DMS114 treated with DMSO at 0.1 percent for 48 hours (cell line): ENCODE data around the gene MAPK14.
A peak's percentile ranks its signal among the peaks of the same experiment; 100 is the strongest.
"Not testable (repeated sequence)": the region's sequence is repeated elsewhere in the genome, so short reads cannot be mapped to it uniquely, and the experiment has no call there.

Source experiments
- DNase-seq: peaks from one replicate; lab custom pipeline; 2025; ENCODE audit not compliant: unreplicated experiment; lab: John Stamatoyannopoulos, UW

The MAPK14 gene

DNA sequence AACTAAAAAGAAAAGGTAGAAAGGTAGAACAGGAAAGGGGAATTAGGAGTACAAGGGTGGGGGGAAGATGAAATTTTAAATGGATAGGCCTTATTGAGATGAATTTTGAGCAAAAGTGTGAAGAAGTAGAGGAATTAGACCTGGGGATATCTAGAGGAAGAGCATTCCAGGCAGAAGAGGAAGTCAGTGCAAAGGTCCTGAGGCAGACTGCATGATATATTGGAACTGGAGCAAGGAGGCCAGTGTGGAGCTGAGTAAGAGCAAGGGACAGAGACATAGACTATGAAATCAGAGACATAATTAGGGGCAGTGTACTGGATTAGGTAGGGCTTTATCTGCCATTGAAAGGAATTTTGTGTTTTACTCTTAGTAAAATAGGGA, 40.4 kb downstream of the MAPK14 start:
- no peak for DNase-seq

DNA sequence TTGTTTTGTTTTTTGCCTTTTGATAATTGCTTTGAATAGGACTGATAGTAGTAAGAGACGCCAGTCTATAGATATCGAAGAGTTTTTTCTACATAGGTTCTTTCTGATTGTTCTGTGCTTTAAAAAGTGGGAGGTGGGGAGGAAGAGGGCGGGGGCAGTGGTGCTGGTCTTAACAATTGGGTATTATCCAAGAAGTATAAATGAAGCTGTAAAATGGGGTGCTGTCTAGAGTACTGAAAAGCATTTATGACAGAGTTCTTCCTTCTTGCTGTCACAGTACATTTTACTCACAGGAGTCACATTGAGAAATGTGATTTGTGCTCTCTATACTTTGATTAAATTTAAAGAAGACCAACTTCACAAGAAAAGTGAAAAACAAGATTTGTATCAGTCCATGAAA, 41.0 kb downstream of the MAPK14 start:
- no peak for DNase-seq

DNA sequence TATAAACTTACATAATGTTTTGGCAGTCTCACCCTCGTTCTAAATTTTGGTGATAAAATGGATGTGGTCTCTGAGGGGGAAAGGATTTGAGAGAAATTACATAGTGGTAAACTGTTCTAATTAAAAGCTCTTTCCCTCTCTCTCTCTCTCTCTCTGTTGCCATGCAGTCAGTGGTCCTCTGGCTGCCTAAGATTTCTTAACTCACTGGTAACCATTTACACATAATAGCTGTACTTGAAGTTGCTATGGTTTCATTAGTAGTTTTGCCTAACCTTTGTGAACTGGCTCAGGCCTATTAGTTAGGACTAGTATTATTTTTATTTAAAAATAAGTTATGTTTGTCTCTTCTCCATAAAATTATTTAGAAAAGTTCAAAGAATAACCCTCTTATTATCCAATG, 42.0 kb downstream of the MAPK14 start:
- DNase-seq = no peak

DNA sequence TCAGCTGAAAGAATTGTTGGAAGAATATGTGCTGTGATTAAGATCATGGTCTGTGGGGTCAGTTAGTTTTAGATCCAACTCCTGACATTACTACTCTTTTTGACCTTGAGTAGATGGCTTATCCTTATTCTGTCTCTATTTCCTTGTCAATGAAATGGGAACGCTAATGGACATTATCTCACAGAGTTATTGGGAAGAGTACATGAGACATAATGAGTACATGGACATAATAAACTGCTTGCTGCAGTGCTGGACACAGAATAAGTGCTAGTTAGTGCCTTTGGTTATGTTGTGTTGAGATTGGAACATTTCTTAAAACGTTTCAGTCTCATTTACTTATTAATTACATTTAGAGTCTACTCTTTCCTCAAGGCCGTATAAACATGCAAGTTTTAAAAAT, 42.6 kb downstream of the MAPK14 start:
- no peak for DNase-seq

DNA sequence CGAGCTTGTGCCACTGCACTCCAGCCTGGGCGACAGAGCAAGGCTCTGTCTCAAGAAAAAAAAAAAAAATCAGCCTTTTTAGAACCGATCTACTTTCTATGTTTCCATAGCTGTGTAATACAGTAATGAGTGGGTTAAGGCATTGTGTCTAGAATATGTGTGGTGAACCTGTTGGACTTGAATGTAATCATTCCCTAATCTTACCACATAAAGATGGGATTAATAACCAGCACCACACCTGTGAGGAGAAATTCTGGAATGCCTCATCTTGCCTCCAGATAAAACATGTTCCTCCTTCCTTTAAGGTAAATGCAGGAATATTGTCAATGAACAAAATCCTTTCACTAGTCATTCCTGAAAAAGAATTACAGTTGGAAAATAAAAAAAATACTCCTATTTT, 43.7 kb downstream of the MAPK14 start:
- DNase-seq = no peak

DNA sequence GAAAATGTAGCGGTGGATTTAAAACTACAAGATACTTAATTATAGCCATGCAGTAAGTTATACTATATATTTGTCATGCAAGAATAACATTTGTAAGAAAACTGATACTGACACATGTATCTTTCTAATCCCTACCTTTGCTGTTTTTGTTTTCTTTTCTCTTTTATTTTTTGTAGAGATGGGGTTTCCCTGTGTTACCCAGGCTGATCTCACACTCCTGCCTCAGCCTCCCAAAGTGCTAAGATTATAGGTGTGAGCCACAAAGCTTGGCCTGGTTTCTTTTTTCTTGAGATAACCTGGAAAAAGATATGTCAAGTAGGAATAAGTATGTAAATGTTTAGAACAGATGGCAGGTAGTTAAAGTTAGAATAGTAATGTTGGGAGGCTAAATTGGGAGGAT, 44.1 kb downstream of the MAPK14 start:
- DNase-seq = no peak

DNA sequence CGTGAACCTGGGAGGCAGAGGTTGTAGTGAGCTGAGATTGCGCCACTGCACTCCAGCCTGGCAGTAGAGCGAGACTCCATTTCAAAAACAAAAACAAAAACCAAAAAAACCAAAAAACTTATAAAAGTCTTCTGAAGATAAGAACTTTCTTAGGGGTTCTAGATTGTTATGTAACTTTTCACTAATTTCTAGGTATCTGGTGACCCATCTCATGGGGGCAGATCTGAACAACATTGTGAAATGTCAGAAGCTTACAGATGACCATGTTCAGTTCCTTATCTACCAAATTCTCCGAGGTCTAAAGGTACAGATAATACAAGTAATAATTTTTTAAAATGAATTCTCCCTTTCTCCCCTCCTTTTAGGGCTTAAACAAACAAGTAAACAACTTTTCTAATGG, 45.1 kb downstream of the MAPK14 start:
- DNase-seq = no peak

DNA sequence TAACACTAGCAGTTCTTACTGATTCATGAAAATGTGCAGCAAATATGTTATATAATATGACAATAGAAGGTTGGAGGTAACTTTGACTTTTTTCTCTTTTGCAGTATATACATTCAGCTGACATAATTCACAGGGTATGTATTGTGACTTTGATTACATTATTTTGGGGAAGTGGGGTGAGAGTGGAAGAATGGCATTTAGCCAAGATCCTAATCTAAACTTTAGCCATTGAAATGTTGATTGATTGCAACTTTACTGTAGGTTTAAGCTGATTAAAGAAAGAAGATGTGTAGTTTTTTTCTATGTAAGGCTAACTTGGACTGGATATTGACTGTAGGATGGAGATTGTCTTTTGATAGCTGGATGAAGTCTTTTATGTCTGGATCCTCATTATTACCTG, 46.0 kb downstream of the MAPK14 start:
- DNase-seq = no peak

DNA sequence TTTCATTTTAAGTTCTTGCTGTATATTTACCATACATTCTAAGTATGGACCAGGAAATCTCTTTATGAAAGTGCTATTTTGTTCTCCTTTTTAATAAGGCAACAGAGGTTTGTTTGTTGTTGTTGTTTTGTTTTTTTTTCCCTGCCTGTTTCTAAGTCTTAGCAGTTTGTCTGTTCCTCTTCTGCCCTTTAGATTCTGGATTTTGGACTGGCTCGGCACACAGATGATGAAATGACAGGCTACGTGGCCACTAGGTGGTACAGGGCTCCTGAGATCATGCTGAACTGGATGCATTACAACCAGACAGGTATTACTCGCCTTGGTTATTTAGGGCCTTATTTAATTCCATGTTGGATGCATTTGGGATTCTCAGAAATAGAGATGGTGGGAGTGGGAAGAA, 48.0 kb downstream of the MAPK14 start:
- DNase-seq = no peak

DNA sequence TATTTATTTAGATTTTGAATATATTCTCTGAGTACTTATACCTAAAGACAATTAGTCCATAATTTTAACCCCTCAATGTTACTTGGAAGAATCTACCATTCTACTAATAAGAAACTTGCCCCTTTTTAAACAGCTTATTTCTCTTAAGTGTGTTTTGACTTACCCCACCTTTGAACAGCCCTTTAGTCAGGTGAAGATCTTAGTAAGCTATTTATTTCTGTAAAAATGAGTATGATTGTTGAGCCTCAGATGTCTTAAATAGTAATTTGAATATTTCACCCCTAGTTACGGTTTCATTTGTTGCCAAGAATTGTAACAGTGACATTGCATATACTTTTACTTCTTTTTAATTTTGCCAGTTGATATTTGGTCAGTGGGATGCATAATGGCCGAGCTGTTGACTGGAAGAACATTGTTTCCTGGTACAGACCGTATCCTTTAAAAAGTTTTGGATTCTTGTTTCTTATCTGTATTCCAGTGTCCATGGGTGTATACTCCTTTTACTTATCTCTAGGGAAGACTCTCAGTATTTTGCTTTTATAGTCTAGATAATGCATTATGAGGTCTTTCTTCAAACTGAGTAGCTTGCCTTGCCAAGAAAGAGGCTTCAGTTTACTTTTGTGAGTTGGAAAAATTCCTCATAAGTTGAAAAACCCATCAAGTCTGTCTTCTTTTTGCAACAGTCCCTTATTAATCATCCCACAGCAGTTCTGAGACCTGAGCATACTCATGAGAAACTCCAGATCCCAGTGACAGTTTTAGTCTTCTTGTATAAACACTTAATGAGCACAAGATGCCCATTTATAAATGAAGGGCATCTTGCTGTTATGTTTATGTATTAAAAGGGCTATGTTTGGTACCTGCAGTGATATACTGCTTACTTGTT, 48.8 kb downstream of the MAPK14 start:
- DNase-seq = no peak

DNA sequence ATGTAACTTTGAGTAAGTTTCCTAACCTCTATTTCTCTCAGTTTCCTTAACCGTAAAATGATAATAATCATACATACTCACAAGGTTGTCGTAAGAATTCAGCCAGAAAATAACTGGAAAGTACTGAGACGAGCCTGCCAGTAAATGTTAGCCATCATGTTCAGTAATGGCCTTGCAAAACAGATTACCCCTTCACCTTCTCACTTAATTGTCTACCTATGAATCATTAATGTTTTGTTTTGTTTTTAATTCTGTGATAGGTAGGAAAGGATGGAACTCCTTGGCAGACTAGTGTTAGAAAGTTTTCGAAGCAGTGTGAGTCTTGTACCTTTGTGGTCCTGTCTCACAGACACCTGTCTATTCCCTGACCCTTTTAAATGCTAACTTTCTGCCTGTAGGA, 50.6 kb downstream of the MAPK14 start:
- no peak for DNase-seq

DNA sequence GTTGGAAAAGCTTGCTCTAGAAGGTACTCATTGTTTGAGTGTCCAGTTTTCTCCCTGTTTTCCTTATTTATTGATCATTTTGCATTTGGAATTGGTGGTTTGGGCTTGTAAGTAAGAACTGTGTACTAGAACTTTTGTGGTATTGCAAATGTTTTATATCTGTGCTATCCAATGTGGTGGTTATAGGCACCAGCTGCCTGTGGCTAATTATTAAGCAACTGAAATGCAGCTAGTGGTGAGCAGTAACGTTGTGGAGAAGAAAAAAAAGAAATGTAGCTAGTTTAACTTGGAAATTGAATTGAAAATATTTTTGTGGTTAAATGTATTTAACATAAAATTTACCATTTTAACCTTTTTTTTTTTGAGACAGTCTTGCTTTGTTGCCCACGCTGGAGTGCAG, 52.0 kb downstream of the MAPK14 start:
- no peak for DNase-seq

DNA sequence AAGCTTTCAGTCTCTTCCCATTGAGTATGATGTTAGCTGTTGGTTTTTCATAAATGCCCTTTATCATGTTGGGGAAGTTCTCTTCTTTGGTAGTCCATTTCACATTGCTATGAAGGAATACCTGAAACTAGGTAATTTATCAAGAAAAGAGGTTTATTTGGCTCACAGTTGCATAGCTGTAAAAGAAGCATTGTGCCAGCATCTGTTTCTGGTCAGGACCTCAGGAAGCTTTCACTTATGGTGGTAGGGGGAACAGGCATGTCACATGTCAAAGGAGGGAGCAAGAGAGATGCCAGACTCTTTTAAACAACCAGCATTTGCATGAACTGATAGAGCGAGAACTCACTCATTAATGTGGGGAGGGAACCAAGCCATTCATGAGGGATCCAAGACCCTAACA, 54.7 kb downstream of the MAPK14 start:
- DNase-seq = no peak

DNA sequence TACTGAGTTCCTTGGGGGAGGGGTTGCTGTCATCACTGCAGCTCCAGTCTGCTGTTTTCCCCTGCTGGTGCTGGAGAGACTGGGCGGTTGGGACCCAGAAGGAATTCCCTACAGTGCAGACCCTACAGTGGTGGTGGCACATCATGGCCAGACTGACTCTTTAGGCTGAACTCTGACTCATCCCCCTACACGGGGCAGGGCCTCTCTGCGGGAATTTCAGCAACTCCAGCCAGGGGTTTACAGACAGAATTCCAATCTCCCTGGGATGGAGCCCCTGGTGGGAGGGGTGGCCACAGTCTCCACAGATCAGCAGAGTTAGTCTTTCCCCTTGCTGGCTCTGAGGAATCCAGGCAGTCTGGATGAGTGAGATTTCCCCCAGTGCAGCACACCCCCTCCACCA, 55.8 kb downstream of the MAPK14 start:
- no peak for DNase-seq

DNA sequence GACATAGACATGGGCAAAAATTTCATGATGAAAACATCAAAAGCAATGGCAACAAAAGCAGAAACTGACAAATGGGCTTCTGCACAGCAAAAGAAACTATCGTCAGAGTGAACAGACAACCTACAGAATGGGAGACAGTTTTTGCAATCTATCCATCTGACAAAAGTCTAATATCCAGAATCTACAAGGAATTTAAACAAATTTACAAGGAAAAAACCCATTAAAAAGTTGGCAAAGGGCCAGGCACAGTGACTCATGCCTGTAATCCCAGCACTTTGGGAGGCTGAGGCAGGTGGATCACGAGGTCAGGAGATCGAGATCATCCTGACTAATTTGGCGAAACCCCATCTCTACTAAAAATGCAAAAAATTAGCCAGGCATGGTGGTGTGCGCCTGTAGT, 60.6 kb downstream of the MAPK14 start:
- DNase-seq = not testable (repeated sequence)

DNA sequence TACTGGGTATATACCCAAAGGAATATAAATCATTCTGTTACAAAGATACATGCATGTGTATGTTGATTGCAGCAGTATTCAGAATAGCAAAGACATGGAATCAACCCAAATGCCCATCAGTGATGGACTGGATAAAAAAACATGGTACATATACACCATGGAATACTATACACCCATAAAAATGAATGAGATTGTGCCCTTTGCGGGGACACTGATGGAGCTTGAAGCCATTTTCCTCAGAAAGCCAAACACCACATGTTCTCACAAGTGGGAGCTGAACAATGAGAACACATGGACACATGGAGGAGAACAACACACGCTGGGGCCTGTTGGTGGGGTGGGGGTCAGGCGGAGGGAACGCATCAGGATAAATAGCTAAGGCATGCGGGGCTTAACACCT, 61.4 kb downstream of the MAPK14 start:
- DNase-seq = no peak

DNA sequence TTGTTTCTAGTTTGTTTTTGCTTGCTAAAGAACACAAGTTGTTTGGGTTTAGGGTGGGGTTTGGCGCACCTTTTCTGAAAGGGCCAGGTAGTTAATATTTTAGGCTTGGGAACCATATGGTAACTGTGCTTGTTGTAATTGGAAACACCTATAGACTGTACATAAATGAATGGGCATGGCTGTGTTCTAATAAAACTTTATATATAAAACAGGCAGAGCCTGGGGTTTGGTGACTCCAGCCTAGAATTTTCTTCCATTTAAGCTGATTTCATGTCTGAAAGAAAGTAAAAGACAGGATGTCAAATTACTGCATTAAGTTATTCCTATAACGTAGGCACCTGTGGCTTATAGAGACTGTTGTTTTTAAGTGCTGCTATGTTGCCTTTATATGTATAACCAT, 66.6 kb downstream of the MAPK14 start:
- no peak for DNase-seq

DNA sequence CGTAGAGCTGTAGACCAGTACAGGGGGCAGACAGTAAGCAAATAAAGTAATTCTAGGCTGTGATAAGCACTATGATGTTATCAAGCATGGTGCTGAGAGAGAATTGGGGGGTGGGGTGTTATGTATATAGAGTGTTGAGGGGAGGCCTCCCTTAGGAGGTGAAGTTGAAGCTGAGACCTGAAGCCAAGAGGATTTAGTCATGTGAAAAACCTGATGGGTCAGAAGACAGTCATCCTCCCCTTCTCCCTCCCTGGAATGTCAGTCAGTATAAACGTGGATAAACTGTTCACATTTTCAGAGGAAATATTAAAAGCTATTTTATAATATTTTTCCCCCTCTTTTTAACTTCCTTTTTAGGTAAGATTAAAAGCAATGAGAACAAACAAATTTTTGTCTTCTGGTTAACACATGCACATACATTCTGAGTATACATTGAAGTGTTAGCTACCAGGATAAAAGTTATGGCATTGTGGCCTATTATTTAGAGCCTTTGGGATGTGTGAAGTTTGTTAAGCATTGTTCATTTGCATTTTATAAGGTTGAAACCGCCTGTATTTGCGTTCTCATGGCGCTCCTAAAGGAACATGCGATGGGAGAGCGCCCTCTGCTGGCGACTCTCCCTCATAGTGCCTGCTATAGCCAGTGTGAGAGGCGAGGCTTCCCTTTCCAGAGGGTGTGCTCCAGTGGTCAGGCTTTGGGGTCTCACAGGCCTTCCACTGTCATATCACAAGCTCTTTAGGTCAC, 67.3 kb downstream of the MAPK14 start:
- peak; percentile 67 for DNase-seq

DNA sequence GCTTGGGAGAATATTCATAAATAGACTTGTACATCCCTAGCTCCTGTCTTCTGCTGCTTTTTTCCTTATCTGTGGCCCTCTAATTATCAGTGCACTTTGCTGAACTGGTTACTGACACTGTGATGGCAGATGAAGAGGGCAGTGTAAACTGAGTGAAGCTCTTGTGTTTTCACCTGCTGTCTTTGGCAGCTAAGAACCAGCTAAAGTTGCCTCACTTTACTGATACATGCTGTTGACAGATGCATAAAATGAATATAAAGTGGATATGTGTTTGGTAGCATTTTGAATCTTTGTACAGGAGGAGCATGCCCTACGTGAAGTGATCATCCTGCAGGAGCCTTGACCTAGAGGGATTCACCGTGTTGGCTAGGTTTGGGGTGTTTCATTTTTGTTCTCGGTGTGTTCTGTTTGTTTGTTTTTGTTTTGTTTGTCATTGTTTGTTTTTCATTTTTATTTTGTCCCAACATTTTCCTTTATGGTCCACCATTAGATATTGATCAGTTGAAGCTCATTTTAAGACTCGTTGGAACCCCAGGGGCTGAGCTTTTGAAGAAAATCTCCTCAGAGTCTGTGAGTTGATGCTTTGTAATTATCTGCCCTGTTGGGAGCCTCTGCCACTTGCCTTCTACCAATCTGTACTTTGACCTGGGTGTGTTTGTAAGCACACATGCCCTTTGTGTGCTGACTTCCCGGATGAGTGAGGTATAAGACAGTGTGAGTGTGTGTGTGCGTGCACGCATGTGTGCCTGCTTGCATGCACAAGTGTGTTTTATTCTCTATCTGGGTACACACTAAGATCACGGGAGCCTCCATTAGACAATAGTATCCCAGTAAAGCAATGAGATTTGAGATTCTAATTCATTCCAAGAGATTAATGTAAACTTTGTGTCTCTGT, 68.1 kb downstream of the MAPK14 start:
- no peak for DNase-seq

DNA sequence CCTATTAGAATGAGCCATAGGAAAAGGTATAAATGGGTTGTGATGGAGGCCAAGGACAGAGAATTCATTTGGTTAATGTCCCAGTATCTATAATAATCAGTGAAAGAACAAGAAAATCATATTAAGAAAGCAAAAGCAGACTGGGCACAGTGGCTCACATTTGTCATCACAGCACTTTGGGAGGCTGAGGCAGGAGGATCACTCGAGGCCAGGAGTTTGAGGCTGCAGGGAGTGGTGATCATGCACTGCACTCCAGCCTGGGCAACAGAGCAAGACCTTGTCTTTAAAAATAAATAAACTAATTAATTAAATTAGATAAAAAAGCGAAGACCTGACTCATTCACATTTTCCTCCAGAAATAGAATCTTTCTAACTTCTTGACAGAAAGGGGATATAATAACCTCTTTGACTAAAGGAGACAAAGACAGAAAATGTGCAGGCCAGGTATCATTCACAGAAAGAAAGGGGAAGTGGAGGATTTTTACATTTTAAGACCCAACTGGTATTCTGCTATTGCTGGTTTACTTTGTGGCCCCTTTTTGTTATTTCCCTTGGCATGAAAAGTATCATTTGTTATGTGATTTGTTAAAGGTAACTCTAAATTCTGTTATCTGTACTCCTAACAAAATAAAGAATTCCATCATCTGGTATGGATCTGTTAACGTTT, 70.8 kb downstream of the MAPK14 start:
- no peak for DNase-seq
